ENCODE data around the gene EPB41L5. TPM values are rescaled to one million over a fixed set of nuclear protein-coding genes. Genes with fewer than 3 reads are reported as not detected.

EPB41L5 gene
- polyA plus RNA-seq (13.3 to 17.8 TPM (median 15.6 TPM) in 3 replicates), polyA minus RNA-seq (12.6 to 34.2 TPM (median 27.0 TPM) in 3 replicates)
- 12.7 TPM for polyA plus RNA-seq (2011; ENCODE audit: low read depth)
- 10.3 and 19.6 TPM in 2 replicates for polyA plus RNA-seq (2011; cell fraction: cytosol; rRNA removed)
- 21.7 and 23.6 TPM in 2 replicates for polyA plus RNA-seq (2011; cell fraction: nucleus; rRNA removed)
- polyA plus RNA-seq (2012; ENCODE audit: low replicate concordance): 10.6 and 11.1 TPM in 2 replicates
- 22.1 TPM for polyA minus RNA-seq (2011; cell fraction: cytosol; rRNA and poly(A)+ RNA removed)
- 26.1 and 51.1 TPM in 2 replicates for polyA minus RNA-seq (2011; cell fraction: nucleus; rRNA and poly(A)+ RNA removed)

DNA sequence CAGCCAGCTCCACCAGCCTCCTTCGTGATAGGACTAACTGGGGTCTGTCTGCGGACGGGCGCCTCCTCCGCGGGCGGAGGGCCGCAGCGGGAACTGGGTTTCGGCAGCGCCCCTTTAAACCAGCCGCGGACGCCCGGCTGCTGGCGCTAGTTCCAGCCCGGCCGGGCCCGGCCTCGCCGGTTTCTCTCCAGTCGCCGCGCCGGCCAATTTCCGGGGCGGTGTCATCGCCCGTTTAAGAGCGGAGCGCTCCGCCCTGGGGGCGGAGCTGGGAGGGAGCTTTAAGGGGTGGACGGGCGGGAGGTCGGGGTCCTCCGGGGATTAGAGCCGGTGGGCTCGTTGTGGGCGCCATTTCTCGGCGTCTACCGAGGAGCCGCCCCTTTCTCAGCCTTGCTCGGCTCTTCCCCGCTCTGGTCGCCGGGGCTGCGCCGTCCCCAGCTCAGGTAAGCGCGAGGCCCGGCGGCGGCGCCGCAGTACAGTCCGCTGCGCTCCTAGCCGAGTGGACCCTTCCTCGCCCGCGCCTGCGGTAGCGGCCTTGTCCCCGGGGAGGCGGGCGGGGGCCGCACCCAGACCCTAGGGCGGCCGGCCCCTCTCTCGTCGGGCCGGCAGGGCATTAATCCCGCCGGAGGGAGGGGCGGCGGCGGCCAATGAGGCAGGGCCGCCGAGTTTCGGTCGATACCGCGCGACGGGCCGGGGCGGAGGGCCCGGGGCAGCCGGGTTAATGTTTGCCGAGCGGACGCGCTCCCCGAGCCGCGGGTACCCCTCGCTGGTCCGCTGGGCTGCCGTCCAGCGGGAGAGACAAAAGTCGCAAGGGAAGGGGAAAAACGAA lies at the start of gene EPB41L5:
EPB41L5 (plus strand) TSS at position 307 of the 826 bp plus-strand sequence. CDS start 6,008 bp downstream, outside the sequence.
- Histone ChIP-seq H3K79me2 (ENCODE audit: control insufficient read depth, insufficient read depth, low read length) (peaks cover 19% of the 10 kb centered on the region), H2AFZ (ENCODE audit: control insufficient read depth, low read length) (peak within 1 kb of the TSS; percentile 89), H3K4me1 (ENCODE audit: control insufficient read depth, extremely low read depth, insufficient read depth, low read length) (peaks cover 17% of the 10 kb centered on the region), H3K4me3 (ENCODE audit: control insufficient read depth in 2 of 3, extremely low read depth in 1 of 3, insufficient read depth in 2 of 3, low read depth in 1 of 3, low read length in 3 of 3) (peak within 1 kb of the TSS; percentile 79 to 88 (median 88)), H3K36me3 (ENCODE audit: control insufficient read depth in 2 of 2, extremely low read depth in 1 of 2, insufficient read depth in 2 of 2, low read length in 2 of 2) (no peaks in the 10 kb centered on the region), H3K9me1 (ENCODE audit: control insufficient read depth, extremely low read depth, insufficient read depth, low read length) (peaks cover 2% of the 10 kb centered on the region), H3K27ac (ENCODE audit: control insufficient read depth, insufficient read depth, low read length) (peak within 1 kb of the TSS; percentile 74), H3K4me2 (ENCODE audit: control insufficient read depth, extremely low read depth, insufficient read depth, low read depth, low read length) (peak within 1 kb of the TSS; percentile 97), H3K27me3 (ENCODE audit: control insufficient read depth, extremely low read depth, insufficient read depth, low read length) (no peaks in the 10 kb centered on the region), H3K9me3 (ENCODE audit: control insufficient read depth, low read depth, low read length) (no peaks in the 10 kb centered on the region), H4K20me1 (ENCODE audit: control insufficient read depth, extremely low read depth, insufficient read depth, low read length) (no peaks in the 10 kb centered on the region), H3K9ac (ENCODE audit: control insufficient read depth, extremely low read depth, insufficient read depth, low read length) (peak within 1 kb of the TSS; percentile 90)
- TF ChIP-seq, protein P1, sequence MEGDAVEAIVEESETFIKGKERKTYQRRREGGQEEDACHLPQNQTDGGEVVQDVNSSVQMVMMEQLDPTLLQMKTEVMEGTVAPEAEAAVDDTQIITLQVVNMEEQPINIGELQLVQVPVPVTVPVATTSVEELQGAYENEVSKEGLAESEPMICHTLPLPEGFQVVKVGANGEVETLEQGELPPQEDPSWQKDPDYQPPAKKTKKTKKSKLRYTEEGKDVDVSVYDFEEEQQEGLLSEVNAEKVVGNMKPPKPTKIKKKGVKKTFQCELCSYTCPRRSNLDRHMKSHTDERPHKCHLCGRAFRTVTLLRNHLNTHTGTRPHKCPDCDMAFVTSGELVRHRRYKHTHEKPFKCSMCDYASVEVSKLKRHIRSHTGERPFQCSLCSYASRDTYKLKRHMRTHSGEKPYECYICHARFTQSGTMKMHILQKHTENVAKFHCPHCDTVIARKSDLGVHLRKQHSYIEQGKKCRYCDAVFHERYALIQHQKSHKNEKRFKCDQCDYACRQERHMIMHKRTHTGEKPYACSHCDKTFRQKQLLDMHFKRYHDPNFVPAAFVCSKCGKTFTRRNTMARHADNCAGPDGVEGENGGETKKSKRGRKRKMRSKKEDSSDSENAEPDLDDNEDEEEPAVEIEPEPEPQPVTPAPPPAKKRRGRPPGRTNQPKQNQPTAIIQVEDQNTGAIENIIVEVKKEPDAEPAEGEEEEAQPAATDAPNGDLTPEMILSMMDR (optimal IDR thresholded peaks at IDR 0.05 in 1 of 3, IDR thresholded peaks at IDR 0.05 in 1 of 3, conservative IDR thresholded peaks at IDR 0.05 in 1 of 3; ENCODE audit: extremely low read depth in 1 of 3, insufficient read depth in 2 of 3, low read length in 3 of 3): no peak
- TF ChIP-seq EZH2 (IDR thresholded peaks at IDR 0.05; ENCODE audit: low read length): no peak
- dilution Hi-C loops (cut with MboI; ENCODE audit: extremely low pct_ligation_motif_present, low sequenced_read_pairs): no loop called here
- peak; percentile 5 for FAIRE-seq
- no peak for DNase-seq (ENCODE audit: low read depth, low spot score)

DNA sequence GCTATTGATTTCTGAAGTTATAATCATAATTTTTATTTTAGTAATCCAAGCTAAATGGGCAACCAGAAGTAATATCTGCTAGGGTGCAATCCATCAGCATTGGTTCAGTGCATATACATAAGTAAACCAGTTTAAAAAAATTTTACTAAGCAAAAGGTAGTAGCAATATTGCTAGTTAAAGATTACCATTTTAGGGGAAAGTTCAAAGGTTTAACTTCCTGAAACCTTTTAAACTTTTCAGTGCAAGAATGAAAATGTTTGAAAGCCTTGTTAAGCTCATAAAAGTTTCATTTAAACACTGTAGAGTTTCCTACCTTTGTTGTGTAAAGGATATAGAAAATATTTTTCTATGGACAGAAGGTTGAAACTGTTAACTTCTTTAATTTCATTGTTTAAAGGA lies 31.0 kb upstream of the EPB41L5 start:
- FAIRE-seq (no peak), DNase-seq (ENCODE audit: low read depth, low spot score) (no peak)
- no peaks in the 10 kb centered on the region for H3K4me1 ChIP-seq (ENCODE audit: control insufficient read depth, extremely low read depth, insufficient read depth, low read length)
- H3K79me2 ChIP-seq (ENCODE audit: control insufficient read depth, insufficient read depth, low read length): no peaks in the 10 kb centered on the region
- dilution Hi-C loops (cut with MboI; ENCODE audit: extremely low pct_ligation_motif_present, low sequenced_read_pairs): no loop called here
- H3K27me3 ChIP-seq (ENCODE audit: control insufficient read depth, extremely low read depth, insufficient read depth, low read length): no peaks in the 10 kb centered on the region
- no peak overlapping the region for H3K4me3 ChIP-seq (ENCODE audit: control insufficient read depth in 2 of 3, extremely low read depth in 1 of 3, insufficient read depth in 2 of 3, low read depth in 1 of 3, low read length in 3 of 3)
- H2AFZ ChIP-seq (ENCODE audit: control insufficient read depth, low read length): no peak overlapping the region
- H3K27ac ChIP-seq (ENCODE audit: control insufficient read depth, insufficient read depth, low read length): no peak overlapping the region
- no peaks in the 10 kb centered on the region for H3K9me3 ChIP-seq (ENCODE audit: control insufficient read depth, low read depth, low read length)
- no peaks in the 10 kb centered on the region for H4K20me1 ChIP-seq (ENCODE audit: control insufficient read depth, extremely low read depth, insufficient read depth, low read length)
- no peak overlapping the region for H3K9ac ChIP-seq (ENCODE audit: control insufficient read depth, extremely low read depth, insufficient read depth, low read length)
- no peaks in the 10 kb centered on the region for H3K9me1 ChIP-seq (ENCODE audit: control insufficient read depth, extremely low read depth, insufficient read depth, low read length)
- TF ChIP-seq, protein P1 (optimal IDR thresholded peaks at IDR 0.05 in 1 of 3, IDR thresholded peaks at IDR 0.05 in 1 of 3, conservative IDR thresholded peaks at IDR 0.05 in 1 of 3; ENCODE audit: extremely low read depth in 1 of 3, insufficient read depth in 2 of 3, low read length in 3 of 3): no peak
- no peak for TF ChIP-seq EZH2 (IDR thresholded peaks at IDR 0.05; ENCODE audit: low read length)
- no peaks in the 10 kb centered on the region for H3K36me3 ChIP-seq (ENCODE audit: control insufficient read depth in 2 of 2, extremely low read depth in 1 of 2, insufficient read depth in 2 of 2, low read length in 2 of 2)
- no peak overlapping the region for H3K4me2 ChIP-seq (ENCODE audit: control insufficient read depth, extremely low read depth, insufficient read depth, low read depth, low read length)

Data from keratinocyte (primary cell).